ENCODE measurements around the gene CYP4B1. TPM values are rescaled to one million over a fixed set of nuclear protein-coding genes. Genes with fewer than 3 reads are reported as not detected.
"Not testable (repeated sequence)": the region's sequence is repeated elsewhere in the genome, so short reads cannot be mapped to it uniquely, and the experiment has no call there.

CYP4B1 gene
- total and polyA plus RNA-seq, 2 donors (not counting 1 experiment from before 2014, with no cell fraction given), result not detected

DNA sequence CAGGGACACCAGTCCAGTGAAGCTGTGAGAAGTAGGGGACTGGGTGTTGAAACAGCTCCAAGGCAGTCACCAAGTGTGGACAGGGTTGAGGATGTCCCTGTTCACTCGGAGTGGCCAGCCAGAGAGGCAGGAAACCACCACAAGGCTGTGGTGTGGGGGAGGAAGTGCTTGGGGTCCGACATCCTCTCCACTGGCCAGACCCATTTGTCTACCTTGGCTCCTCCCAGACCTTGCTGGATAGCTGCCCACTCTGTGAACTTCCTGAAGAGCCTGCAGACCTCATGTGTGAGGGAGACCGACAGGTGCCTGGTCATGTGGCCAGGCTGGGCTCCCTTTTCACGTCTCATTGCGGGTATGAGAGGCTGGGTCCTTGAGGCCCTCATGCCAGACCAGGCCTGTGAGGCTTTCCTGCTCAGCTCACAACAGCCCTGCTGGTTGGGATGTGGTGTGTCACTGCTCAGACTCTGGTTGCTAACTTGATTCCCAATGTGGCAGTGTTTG, 21.8 kb downstream of the CYP4B1 start:
- H3K79me2 ChIP-seq (ENCODE audit: control insufficient read depth, insufficient read depth, low read length), result no peaks in the 10 kb centered on the region
- no peaks in the 10 kb centered on the region for H4K20me1 ChIP-seq (ENCODE audit: control insufficient read depth, extremely low read depth, insufficient read depth, low read length)
- H3K4me3 ChIP-seq (replicated peaks in 1 of 4; ENCODE audit: control extremely low read depth in 1 of 4, insufficient read depth in 1 of 4, low read depth in 3 of 4, low read length in 4 of 4), result no peak overlapping the region
- H3K27me3 ChIP-seq (ENCODE audit: control insufficient read depth, insufficient read depth, low read length), result no peaks in the 10 kb centered on the region
- H3K4me1 ChIP-seq (ENCODE audit: control insufficient read depth, extremely low read depth, insufficient read depth, low read length), result no peaks in the 10 kb centered on the region
- H3K9ac ChIP-seq (ENCODE audit: insufficient read depth, low read length), result no peak overlapping the region
- no peak for DNase-seq (ENCODE audit: low read depth in 2 of 2)
- TF ChIP-seq, protein P1, sequence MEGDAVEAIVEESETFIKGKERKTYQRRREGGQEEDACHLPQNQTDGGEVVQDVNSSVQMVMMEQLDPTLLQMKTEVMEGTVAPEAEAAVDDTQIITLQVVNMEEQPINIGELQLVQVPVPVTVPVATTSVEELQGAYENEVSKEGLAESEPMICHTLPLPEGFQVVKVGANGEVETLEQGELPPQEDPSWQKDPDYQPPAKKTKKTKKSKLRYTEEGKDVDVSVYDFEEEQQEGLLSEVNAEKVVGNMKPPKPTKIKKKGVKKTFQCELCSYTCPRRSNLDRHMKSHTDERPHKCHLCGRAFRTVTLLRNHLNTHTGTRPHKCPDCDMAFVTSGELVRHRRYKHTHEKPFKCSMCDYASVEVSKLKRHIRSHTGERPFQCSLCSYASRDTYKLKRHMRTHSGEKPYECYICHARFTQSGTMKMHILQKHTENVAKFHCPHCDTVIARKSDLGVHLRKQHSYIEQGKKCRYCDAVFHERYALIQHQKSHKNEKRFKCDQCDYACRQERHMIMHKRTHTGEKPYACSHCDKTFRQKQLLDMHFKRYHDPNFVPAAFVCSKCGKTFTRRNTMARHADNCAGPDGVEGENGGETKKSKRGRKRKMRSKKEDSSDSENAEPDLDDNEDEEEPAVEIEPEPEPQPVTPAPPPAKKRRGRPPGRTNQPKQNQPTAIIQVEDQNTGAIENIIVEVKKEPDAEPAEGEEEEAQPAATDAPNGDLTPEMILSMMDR (conservative IDR thresholded peaks at IDR 0.05 in 1 of 2, IDR thresholded peaks at IDR 0.05 in 1 of 2; ENCODE audit: low read depth in 1 of 2, low read length in 2 of 2), result no peak
- no peak for TF ChIP-seq EZH2 (IDR thresholded peaks at IDR 0.05; ENCODE audit: low read length, missing control alignments)
- H3K27ac ChIP-seq (ENCODE audit: insufficient read depth, low read length), result no peak overlapping the region
- no peaks in the 10 kb centered on the region for H3K36me3 ChIP-seq (ENCODE audit: control insufficient read depth, insufficient read depth, low read length)
- no peaks in the 10 kb centered on the region for H3K9me3 ChIP-seq (ENCODE audit: control insufficient read depth, insufficient read depth, low read depth, low read length)
- H2AFZ ChIP-seq (ENCODE audit: low read length), result no peak overlapping the region
- H3K4me2 ChIP-seq (ENCODE audit: extremely low read depth, insufficient read depth, low read length), result no peak overlapping the region

DNA sequence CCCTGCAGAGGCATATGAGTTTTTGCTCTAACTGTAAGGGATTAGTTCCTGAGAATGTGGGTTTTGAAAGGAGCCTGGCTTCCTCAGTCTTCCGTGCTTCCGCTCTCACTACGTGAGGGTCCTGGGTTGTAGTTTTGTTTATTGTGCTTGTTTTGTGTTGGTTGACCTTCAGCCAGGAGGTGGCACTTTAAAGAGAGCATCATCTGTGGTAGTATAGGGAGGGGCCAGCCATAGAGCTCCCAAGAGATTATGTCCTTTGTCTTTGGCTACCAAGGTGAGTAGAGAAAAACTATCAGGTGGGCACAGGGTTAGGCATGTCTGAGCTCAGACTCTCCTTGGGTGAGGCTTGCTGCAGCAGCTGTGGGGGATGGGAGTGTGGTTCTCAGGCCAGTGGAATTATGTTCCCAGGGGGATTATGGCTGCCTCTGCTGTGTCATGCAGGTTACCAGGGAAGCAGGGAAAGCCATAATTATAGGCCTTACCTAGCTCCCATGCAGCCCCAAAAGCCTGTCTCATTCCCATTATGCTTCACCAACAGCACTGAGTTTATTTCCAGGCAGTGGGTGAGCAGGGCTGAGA, 23.5 kb downstream of the CYP4B1 start:
- no peaks in the 10 kb centered on the region for H3K9me3 ChIP-seq (ENCODE audit: control insufficient read depth, insufficient read depth, low read depth, low read length)
- H4K20me1 ChIP-seq (ENCODE audit: control insufficient read depth, extremely low read depth, insufficient read depth, low read length), result no peaks in the 10 kb centered on the region
- no peak overlapping the region for H3K4me3 ChIP-seq (replicated peaks in 1 of 4; ENCODE audit: control extremely low read depth in 1 of 4, insufficient read depth in 1 of 4, low read depth in 3 of 4, low read length in 4 of 4)
- H3K79me2 ChIP-seq (ENCODE audit: control insufficient read depth, insufficient read depth, low read length), result no peaks in the 10 kb centered on the region
- H3K27ac ChIP-seq (ENCODE audit: insufficient read depth, low read length), result no peak overlapping the region
- no peak overlapping the region for H3K4me2 ChIP-seq (ENCODE audit: extremely low read depth, insufficient read depth, low read length)
- TF ChIP-seq, protein P1 (conservative IDR thresholded peaks at IDR 0.05 in 1 of 2, IDR thresholded peaks at IDR 0.05 in 1 of 2; ENCODE audit: low read depth in 1 of 2, low read length in 2 of 2), result no peak
- no peak for TF ChIP-seq EZH2 (IDR thresholded peaks at IDR 0.05; ENCODE audit: low read length, missing control alignments)
- no peak overlapping the region for H3K9ac ChIP-seq (ENCODE audit: insufficient read depth, low read length)
- H3K27me3 ChIP-seq (ENCODE audit: control insufficient read depth, insufficient read depth, low read length), result no peaks in the 10 kb centered on the region
- no peaks in the 10 kb centered on the region for H3K4me1 ChIP-seq (ENCODE audit: control insufficient read depth, extremely low read depth, insufficient read depth, low read length)
- no peaks in the 10 kb centered on the region for H3K36me3 ChIP-seq (ENCODE audit: control insufficient read depth, insufficient read depth, low read length)
- no peak for DNase-seq (ENCODE audit: low read depth in 2 of 2)
- H2AFZ ChIP-seq (ENCODE audit: low read length), result no peak overlapping the region

DNA sequence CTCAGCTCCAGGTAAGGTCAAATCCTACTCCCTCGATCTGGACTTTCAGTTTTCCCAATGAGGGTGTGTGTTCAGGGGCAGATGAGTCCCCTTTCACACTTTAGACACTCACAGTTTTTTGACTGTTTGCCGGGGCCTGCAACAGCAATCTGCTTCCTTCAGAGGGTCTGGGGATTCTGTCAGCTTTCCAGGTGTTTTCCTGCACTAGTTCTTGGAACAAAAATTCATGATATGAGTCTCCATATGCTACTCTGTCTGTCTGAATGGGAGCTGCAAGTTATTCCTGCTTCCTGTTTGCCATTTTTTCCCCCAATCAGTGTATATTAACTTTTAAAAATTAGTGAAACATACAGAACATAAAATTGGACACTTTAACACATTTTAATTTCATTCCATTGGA, 24.3 kb downstream of the CYP4B1 start:
- no peak for DNase-seq (ENCODE audit: low read depth in 2 of 2)
- no peaks in the 10 kb centered on the region for H3K9me3 ChIP-seq (ENCODE audit: control insufficient read depth, insufficient read depth, low read depth, low read length)

DNA sequence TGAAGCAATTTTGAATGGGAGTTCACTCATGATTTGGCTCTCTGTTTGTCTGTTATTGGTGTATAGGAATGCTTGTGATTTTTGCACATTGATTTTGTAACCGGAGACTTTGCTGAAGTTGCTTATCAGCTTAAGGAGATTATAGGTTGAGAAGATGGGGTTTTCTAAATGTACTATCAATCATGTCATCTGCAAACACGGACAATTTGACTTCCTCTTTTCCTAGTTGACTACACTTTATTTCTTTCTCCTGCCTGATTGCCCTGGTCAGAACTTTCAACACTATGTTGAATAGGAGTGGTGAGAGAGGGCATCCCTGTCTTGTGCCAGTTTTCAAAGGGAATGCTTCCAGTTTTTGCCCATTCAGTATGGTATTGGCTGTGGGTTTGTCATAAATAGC, 28.0 kb downstream of the CYP4B1 start:
- H3K9ac ChIP-seq (ENCODE audit: insufficient read depth, low read length); H4K20me1 ChIP-seq (ENCODE audit: control insufficient read depth, extremely low read depth, insufficient read depth, low read length); DNase-seq (ENCODE audit: low read depth in 2 of 2); H3K4me2 ChIP-seq (ENCODE audit: extremely low read depth, insufficient read depth, low read length); H3K9me3 ChIP-seq (ENCODE audit: control insufficient read depth, insufficient read depth, low read depth, low read length); H2AFZ ChIP-seq (ENCODE audit: low read length); H3K4me1 ChIP-seq (ENCODE audit: control insufficient read depth, extremely low read depth, insufficient read depth, low read length); H3K79me2 ChIP-seq (ENCODE audit: control insufficient read depth, insufficient read depth, low read length); H3K4me3 ChIP-seq (replicated peaks in 1 of 4; ENCODE audit: control extremely low read depth in 1 of 4, insufficient read depth in 1 of 4, low read depth in 3 of 4, low read length in 4 of 4); H3K36me3 ChIP-seq (ENCODE audit: control insufficient read depth, insufficient read depth, low read length); H3K27ac ChIP-seq (ENCODE audit: insufficient read depth, low read length); H3K27me3 ChIP-seq (ENCODE audit: control insufficient read depth, insufficient read depth, low read length): not testable (repeated sequence)

More for the DNA sequence above, 24.3 kb downstream of the CYP4B1 start:
- no peak overlapping the region for H3K4me2 ChIP-seq (ENCODE audit: extremely low read depth, insufficient read depth, low read length)
- TF ChIP-seq, protein P1 (conservative IDR thresholded peaks at IDR 0.05 in 1 of 2, IDR thresholded peaks at IDR 0.05 in 1 of 2; ENCODE audit: low read depth in 1 of 2, low read length in 2 of 2), result no peak
- no peak for TF ChIP-seq EZH2 (IDR thresholded peaks at IDR 0.05; ENCODE audit: low read length, missing control alignments)
- no peak overlapping the region for H3K27ac ChIP-seq (ENCODE audit: insufficient read depth, low read length)
- no peaks in the 10 kb centered on the region for H3K4me1 ChIP-seq (ENCODE audit: control insufficient read depth, extremely low read depth, insufficient read depth, low read length)
- no peaks in the 10 kb centered on the region for H4K20me1 ChIP-seq (ENCODE audit: control insufficient read depth, extremely low read depth, insufficient read depth, low read length)
- H3K4me3 ChIP-seq (replicated peaks in 1 of 4; ENCODE audit: control extremely low read depth in 1 of 4, insufficient read depth in 1 of 4, low read depth in 3 of 4, low read length in 4 of 4), result no peak overlapping the region
- H3K36me3 ChIP-seq (ENCODE audit: control insufficient read depth, insufficient read depth, low read length), result no peaks in the 10 kb centered on the region
- no peaks in the 10 kb centered on the region for H3K79me2 ChIP-seq (ENCODE audit: control insufficient read depth, insufficient read depth, low read length)
- no peaks in the 10 kb centered on the region for H3K27me3 ChIP-seq (ENCODE audit: control insufficient read depth, insufficient read depth, low read length)
- H2AFZ ChIP-seq (ENCODE audit: low read length), result no peak overlapping the region
- no peak overlapping the region for H3K9ac ChIP-seq (ENCODE audit: insufficient read depth, low read length)
